Occipital lobe (tissue), 2 donors: Measurements from ENCODE around the gene PCK2. TPM values are rescaled to one million over a fixed set of nuclear protein-coding genes. Genes with fewer than 3 reads are reported as not detected.
A peak's percentile ranks its signal among the peaks of the same experiment; 100 is the strongest.

Experiments used
- DNase-seq: peaks from one replicate; lab custom pipeline; 2025; lab: John Stamatoyannopoulos, UW
- total RNA-seq: library from RNA; depleted of rRNA; stranded (reverse); fragments of >200 nt; gene quantifications from one replicate; pipeline ENCODE4 v1.2.3, GENCODE V29; 2014

Gene PCK2
- total RNA-seq, 1 donor from 2014 or later, result 1.1 TPM

DNA sequence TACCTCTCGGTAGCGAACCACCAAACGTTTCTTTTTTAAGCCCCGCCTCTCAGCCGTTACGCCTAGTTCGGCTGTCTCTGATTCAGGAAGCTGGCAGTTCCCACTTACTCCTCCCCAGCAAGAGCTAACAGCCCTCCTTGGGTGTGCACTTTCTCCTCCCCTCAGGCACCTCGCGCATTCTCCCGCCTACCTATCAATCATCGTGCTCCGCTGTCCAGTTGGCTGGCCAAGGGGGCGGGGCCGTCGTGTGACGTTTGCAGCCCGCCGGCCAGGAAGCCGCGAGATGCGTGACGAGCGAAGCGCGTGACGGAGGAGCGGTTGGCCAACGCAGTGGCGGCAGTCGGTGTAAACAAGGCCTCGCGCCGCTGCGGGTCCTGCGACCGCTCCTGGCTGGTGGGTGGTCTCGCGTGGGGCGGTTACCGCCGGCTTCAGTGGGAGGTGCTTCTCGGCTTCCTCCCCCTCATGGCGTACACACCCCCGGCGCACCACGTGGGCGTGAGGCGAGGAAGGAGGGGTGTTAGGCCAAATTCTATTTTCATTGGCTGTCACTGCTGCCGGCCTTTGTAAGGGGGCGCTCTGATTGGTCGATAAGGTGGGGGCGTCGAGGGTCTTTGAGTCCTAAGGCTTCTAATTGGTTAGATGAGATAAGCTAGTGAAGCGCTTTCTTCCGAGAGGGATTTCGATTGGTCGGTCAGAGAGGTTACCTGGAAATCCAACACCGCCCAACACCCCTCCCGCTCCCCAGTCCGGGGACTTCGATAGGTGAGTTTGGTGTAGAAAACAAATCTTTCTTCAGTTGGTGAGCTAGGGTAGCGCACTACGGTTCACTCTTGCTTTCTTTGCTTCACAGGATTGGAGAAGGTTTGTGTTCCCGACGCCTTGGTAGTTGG lies 20.7 kb downstream of the PCK2 start, which contains the start of the genes DCAF11 and NRL:
Gene DCAF11, plus strand, starts transcription at position 246 of the 890 bp plus-strand sequence. CDS start 818 bp downstream, outside the sequence.
Gene NRL, minus strand, starts transcription at position 418 of the 890 bp plus-strand sequence. CDS start 32,101 bp downstream, outside the sequence.
- DNase-seq, result peak; percentile 98

DNA sequence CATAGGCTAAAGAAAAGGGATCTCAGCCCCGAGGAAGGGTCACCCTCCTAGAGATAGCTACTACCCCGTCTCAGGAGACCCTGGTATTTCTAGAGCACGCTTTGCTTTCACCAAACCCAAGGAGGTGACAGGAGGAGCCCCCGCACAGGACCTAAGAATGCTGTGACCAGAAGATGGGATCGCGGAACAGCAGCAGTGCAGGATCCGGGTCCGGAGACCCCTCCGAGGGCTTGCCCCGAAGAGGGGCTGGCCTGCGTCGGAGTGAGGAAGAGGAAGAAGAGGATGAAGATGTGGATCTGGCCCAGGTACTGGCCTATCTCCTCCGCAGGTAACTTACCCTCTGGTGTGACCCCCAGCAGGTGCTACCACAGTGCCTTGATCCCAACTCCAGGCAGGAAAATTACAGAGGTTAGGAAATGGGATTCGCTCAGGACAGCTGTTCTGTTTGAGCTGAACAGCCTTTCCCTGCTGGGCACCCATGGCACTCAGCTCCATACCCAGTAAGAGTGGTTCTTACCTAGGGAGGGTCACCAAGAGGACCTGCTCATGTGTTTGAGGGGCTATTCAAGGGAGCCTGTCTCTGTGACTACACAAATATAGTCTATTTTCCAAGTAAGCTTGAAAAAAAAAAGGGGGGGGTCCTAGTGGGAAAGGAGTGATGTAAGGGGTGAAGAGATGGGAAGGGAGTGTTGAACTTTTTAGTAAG lies 21.5 kb downstream of the PCK2 start:
- DNase-seq, result no peak

DNA sequence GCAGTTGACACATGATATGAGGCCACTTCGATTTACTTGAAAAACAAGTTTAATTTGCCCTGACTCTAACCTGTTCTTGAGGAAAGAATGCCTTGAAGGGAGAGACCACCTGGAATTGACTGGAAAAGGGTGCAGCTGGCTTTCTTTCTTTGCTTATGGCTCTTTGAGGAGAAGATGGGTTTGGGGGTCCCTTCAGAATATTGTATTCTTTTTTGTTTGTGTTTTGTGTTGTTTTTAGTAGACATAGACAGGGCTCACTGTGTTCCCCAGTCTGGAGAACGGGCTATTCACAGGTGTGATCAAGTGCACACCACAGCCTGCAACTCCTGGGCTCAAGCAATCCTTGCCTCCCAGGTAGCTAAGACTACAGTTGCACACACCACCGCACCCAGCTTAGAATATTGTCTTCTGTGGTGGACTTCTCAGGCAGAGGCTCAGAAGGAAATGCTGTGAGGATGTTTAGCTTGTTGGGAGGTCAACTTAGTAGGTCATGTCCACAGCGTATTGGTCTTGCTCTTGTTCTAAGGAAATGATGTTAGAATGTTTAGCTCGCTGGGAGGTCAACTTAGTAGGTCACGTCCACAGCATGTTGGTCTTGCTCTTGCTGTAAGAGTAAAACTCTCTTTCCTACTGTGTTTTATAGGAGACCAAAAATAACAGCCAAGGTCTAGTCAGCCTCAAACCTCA lies 22.2 kb downstream of the PCK2 start:
- DNase-seq, result no peak

DNA sequence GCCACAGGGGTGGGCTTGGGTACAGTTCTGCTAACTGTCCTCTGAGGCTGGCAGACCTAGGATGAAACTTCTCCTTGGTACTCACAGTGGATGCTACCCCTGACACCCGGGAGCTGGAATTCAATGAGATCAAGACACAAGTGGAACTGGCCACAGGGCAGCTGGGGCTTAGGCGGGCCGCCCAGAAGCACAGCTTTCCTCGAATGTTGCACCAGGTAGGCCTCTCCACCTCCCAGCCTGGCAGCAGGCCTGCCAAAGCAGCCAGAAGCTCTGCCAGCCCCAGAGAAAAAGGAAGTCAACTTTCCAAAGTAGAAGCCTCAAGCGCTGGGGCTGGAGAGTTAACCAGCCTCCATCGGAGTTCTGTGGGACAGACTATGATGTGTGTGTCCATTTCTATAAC lies 23.1 kb downstream of the PCK2 start:
- no peak for DNase-seq

DNA sequence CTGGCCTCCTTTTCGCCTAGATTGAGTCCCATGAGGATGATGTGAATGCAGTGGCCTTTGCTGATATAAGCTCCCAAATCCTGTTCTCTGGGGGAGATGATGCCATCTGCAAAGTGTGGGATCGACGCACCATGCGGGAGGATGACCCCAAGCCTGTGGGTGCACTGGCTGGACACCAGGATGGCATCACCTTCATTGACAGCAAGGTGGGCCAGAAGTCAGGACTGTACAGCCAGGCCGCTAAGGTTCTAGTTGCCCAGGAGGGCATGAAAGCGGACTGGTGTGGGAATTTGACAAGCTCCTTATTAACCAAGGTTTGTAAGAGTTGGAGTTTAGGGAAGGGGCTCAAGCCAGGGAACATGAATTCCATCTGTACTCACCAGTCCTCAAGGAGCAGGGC lies 25.6 kb downstream of the PCK2 start:
- DNase-seq, result no peak

DNA sequence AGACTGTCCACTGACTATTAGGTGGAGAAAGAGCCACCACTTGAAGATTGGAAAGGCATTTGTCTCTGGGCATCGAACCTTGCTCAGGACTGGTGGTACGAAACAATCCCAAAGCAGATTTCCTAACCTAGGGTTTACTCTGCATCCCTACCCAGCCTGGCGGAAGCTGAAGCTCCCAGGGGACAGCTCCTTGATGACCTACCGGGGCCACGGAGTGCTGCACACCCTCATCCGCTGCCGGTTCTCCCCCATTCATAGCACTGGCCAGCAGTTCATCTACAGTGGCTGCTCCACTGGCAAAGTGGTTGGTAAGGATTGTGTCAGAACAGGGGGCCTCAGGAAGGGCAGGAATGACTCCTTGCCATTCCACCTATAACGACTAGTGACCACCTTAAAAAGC lies 27.1 kb downstream of the PCK2 start:
- no peak for DNase-seq

DNA sequence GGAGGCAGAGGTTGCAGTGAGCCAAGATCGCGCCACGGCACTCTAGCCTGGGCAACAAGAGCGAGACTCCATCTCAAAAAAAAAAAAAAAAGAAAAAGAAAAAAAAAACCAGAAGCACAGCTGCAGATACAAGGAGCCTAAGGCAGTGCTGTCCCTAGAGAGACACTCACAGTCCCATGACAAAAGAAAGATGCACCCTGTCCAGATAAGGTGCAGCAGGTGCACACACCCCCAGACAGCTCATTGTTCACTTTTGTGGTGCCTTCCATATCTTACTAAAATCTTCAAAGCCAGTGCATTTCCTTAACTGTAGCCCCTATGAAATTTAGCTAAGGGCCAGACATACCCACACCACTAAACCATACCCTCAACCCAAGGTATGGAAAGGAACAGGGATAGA lies 28.3 kb downstream of the PCK2 start:
- no peak for DNase-seq

DNA sequence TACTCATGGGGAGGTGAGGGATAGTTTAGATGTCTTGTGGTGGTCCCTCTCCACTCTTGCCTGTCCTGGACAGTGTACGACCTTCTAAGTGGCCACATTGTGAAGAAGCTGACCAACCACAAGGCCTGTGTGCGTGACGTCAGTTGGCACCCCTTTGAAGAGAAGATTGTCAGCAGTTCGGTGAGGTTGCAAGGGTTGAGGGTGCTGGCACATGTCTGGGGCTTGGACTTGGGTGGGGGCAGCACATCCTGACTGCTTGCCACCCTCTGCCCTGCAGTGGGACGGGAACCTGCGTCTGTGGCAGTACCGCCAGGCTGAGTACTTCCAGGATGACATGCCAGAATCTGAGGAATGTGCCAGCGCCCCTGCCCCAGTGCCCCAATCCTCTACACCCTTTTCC lies 28.8 kb downstream of the PCK2 start:
- DNase-seq, result no peak

DNA sequence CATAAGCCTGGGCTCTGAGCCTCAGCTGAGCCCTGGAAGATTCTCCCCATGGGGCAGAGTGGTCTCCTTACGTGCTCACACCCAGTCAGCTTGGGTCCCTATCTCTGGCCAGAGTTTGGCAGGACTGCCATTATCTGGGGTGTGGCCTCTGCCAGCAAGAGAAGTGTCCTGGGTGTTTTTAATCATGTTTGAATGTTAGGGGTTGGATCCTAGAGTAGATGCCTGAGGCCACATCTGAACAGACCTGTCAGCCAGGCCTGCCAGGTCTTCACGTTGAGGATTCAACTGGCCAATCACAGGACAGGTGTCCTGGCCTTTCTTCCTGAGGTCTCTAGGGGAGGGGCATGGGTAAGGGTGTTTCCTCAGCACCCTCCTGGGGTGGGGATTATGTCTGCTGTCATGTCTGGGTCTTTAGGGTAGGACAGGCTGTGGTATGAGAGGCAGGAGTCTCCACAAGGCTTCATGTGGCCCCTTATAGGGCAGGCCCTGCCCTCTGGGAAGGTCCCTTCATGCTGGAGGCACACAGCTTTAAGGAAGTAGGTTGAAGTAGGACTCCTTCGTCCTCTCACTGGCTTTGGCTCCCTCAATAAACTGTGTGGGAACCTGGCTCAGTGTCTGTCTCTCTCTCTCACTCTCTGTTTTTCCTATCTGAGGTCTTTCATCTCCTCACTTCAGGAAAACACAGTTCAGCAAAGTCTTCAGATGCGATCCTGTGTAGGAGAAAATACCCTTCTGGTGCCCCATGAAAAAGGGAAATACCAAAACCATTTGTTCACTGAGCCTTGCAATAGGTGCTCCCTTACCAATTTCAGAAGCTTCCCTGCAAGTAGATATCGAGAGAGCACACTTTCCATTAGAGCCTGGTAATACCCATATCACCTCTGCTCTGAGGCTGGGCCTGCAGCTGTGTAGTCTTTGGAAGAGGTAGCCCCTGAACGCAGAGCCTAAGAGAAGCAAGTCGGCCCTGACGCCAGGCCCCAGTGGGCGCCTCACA lies 29.6 kb downstream of the PCK2 start:
- DNase-seq, result no peak

DNA sequence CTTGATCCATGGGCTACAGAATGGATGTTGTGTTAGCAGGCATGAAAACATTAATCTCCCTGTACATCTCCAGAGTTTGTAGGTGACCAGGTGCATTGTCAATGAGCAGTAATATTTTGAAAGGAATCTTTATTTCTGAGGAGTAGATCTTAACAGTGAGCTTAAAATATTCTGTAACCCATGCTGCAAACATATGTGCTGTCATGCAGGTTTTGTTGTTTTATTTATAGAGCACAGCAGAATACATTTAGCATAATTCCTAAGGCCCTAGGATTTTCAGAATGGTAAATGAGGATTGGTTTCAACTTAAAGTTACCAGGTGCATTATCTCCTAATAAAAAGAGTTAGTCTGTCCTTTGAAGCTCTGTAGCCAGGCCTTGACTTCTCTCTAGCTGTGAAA lies 32.8 kb downstream of the PCK2 start:
- no peak for DNase-seq

DNA sequence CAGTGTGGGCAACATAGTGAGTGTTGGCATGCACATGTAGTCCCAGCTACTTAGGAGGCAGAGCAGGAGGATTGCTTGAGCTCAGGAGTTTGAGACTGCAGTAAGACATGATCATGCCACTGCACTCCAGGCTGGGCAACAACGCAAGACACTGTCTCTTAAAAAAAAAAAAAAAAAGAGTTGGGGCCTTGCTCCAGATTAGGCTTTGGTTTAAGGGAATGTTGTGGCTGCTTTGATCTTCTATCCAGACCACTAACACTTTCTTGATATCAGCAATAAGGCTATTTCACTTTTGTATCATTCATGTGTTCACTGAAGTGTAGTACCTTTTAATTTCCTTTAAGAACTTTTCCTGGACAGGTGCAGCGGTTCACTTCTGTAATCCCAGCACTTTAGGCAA lies 33.6 kb downstream of the PCK2 start:
- DNase-seq, result no peak

DNA sequence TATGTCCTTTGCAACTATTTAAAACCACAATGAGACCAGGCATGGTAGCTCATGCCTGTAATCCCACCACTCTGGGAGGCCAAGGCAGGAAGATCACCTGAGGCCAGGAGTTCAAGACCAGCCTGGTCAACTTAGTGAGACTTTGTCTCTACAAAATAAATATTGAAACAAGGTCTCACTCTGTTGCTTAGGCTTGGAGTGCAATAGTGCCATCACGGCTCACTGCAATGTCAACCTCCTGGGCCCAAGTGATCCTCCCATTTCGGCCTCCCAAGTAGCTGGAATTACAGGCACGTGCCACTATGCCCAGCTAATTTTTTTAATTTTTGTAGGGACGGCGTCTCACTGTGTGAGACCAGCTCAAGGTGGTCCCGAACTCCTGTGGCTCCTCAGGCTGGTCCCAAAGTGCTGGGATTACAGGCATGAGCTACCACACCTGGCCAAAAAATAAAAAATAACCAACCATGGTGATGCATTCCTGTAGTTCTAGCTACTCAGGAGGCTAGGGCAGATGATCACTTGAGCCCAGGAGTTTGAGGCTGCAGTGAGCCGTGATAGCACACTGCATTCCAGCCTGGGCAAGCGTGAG lies 35.4 kb downstream of the PCK2 start:
- DNase-seq, result no peak

DNA sequence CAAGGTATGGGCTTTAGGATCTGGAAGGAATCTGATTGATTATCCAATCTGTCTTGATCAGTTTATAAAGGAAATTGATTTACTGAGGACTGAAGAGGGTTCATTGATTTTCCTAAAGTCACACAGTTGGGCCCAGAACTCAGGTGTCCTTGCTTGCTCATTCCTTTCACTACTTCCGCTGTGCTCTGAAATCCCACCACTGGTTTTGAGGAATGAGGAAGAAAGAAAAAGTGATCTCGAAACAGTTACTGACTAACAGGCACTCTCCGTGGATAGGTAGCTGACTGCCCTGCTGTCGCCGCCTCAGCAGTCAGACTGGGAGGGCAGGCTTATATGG lies 36.2 kb downstream of the PCK2 start, which contains the start of gene FITM1:
Gene FITM1, plus strand, starts transcription at position 280 of the 337 bp plus-strand sequence. CDS start 905 bp downstream, outside the sequence.
- DNase-seq, result no peak

DNA sequence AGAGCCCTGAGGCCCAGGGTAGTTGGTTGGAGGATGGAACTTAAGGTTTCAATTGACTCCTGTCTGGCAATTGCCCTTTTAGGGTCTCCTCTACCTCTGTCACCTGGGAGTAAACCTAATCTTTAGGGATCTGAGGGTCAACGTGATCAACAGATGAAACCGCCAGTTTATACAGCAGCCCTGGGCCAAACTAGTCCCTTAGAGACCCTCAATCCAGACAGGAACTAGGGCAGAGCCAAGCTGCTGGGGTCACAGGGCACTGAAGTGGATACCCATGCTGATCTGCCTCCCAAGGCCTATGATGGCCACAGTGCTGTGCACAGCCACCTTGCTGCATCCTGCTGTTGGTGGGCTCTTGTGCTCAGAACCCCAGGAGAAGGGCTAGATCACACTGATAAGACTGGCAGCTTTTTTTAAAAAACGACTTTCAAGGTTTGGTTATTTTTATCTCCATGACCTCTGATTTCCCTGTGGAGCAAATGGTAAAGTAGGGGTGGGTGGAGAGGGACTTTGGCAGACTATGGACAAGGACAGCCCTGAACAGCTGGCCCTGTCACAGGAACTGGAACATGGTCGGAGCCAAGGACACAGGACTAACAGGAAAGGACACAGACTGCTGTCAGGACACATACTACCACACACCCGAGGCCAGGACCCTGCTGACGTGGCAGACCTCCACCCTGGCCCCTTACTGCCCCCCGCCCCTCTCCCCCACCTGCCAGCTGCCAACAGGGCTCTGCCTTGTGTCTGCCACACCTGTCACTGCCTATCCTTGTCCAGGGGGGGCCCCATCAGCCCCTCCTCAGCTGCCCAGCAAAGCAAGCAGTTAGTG lies 36.8 kb downstream of the PCK2 start:
- no peak for DNase-seq

DNA sequence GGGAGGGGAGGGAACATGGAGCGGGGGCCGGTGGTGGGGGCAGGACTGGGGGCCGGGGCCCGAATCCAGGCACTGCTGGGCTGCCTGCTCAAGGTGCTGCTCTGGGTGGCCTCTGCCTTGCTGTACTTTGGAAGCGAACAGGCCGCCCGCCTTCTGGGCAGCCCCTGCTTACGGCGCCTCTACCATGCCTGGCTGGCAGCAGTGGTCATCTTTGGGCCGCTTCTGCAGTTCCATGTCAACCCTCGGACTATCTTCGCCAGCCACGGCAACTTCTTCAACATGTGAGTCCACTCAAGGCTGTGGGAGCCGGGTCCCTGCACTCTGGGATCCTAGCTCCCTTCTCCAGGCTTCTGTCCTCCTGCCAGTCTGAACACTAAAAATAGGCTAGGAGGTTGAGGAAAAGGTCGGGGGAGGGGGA lies 37.4 kb downstream of the PCK2 start:
- DNase-seq, result no peak

DNA sequence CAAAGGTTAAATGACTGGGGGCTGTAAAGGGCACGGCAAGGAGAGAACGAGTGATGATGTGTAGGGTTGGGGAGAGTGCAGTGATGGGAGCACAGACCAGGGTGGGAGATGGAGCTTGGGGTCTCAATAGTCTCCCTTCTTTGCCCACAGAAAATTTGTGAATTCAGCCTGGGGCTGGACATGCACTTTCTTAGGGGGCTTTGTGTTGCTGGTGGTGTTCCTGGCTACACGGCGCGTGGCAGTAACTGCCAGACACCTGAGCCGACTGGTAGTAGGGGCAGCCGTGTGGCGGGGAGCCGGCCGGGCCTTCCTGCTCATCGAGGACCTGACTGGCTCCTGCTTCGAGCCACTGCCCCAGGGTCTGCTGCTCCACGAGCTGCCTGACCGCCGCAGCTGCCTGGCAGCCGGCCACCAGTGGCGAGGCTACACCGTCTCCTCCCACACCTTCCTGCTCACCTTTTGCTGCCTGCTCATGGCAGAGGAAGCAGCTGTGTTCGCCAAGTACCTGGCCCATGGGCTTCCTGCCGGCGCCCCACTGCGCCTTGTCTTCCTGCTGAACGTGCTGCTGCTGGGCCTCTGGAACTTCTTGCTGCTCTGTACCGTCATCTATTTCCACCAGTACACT lies 38.1 kb downstream of the PCK2 start:
- no peak for DNase-seq

DNA sequence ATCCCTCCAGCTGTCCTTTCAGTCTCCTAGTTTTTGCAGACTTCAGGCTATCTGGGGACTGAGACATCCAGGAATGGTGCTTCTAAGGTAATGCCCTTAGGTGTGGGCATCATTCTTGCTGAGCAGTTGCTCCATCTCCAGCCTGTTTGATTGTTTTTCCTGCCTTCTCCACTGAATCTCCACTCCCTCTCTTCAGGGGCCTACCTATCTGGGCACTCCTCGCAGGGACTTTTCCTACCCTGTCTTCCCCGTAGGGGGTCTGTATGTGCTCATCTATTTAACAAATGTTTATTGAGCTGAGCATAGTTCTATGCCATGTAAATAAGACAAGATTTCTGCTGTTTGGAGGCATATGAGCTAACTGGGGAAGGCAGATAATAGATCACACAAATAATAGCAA lies 38.9 kb downstream of the PCK2 start:
- DNase-seq, result no peak

DNA sequence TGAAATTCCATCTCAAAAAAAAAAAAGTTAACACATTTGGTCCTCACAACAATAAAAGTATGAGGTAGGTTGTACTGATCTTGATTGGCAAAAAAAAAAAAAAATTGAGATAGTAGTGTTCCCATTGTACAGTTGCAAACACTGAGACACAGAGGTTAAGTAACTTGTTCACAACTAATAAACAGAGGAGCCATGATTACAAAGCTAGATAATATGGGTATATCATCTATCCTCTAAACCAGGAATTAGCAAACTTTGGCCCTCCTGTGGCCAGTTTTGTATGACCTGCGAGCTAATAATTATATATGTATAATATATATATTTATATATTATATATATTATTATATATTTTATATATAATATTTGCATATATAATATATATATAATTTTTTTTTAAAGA lies 39.6 kb downstream of the PCK2 start:
- DNase-seq, result no peak

DNA sequence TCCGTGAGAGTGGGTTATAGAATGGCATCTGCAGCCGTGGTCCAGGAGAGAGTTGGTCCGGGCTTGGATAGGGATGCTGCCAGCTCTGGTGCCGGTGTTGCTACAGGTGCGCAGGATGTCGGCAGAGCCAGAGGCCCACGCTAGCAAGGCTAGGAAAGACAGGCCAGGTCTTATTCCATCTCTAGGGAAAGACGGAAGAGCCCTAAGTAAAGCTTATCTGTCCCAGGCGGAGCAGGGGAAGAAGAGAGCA lies 41.4 kb downstream of the PCK2 start:
- DNase-seq, result no peak
